Stimulated activated CD8-positive, alpha-beta memory T cell treated with anti-CD3 and anti-CD28 coated beads, Interleukin-7, amount 100 ng/mL, for 1 hour (primary cell): Measurements from ENCODE around the gene SETD5.

ENCODE experiments used
- DNase-seq, 2 donors: peaks; one replicate each; pipeline ENCODE4 v3.0.0-alpha.2; 2020; ENCODE audit warnings: low read depth in 2 of 2

Gene SETD5

GRCh38 chr3:9408546-9408945, 11.1 kb downstream of the SETD5 start:
- DNase-seq, result no peak

- no peak for DNase-seq
These were observed 12.8 kb downstream of the SETD5 start for GRCh38 chr3:9409981-9410854.

- DNase-seq, result no peak
These were observed 13.9 kb downstream of the SETD5 start for GRCh38 chr3:9411302-9411701.

GRCh38 chr3:9412293-9412692, 14.9 kb downstream of the SETD5 start:
- DNase-seq, result no peak

- no peak for DNase-seq
These were observed 17.4 kb downstream of the SETD5 start for GRCh38 chr3:9414826-9415225.

GRCh38 chr3:9415485-9416138, 18.2 kb downstream of the SETD5 start:
- DNase-seq, result no peak

GRCh38 chr3:9416139-9416780, 18.8 kb downstream of the SETD5 start:
- DNase-seq, result no peak

- no peak for DNase-seq
These were observed 23.6 kb downstream of the SETD5 start for GRCh38 chr3:9420850-9421549.

GRCh38 chr3:9422712-9423424, 25.5 kb downstream of the SETD5 start:
- no peak for DNase-seq

GRCh38 chr3:9428411-9428810, 31.0 kb downstream of the SETD5 start:
- DNase-seq, result no peak

- no peak for DNase-seq
These were observed 33.3 kb downstream of the SETD5 start for GRCh38 chr3:9430733-9431132.

GRCh38 chr3:9433627-9434521, 36.5 kb downstream of the SETD5 start:
- no peak for DNase-seq

GRCh38 chr3:9435316-9435715, 37.9 kb downstream of the SETD5 start:
- DNase-seq, result no peak

GRCh38 chr3:9439331-9439730, 41.9 kb downstream of the SETD5 start:
- no peak for DNase-seq

- DNase-seq, result no peak
These were observed 44.2 kb downstream of the SETD5 start for GRCh38 chr3:9441501-9442221.

- no peak for DNase-seq
These were observed 50.7 kb downstream of the SETD5 start for GRCh38 chr3:9448071-9448470.

GRCh38 chr3:9448643-9449042, 51.2 kb downstream of the SETD5 start:
- no peak for DNase-seq

- no peak for DNase-seq
These were observed 52.7 kb downstream of the SETD5 start for GRCh38 chr3:9450126-9450525.

GRCh38 chr3:9450991-9451390, 53.6 kb downstream of the SETD5 start:
- no peak for DNase-seq

- DNase-seq, result no peak
These were observed 55.0 kb downstream of the SETD5 start for GRCh38 chr3:9452417-9452816.
